NCI-H1694 (cell line): ENCODE data around the gene SPANXB1.
"Not testable (repeated sequence)": the region's sequence is repeated elsewhere in the genome, so short reads cannot be mapped to it uniquely, and the experiment has no call there.

Source experiments
- DNase-seq: peaks from one replicate; lab custom pipeline; 2025; lab: John Stamatoyannopoulos, UW

The SPANXB1 gene, protein sequence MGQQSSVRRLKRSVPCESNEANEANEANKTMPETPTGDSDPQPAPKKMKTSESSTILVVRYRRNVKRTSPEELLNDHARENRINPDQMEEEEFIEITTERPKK

GRCh38 chrX:141002568-141002967 is at the start of gene SPANXB1:
Gene SPANXB1 (plus strand): TSS chrX:141002594. CDS start chrX:141002694, 100 bp downstream.
- not testable (repeated sequence) for DNase-seq

GRCh38 chrX:140967036-140967435 is 35.4 kb upstream of the SPANXB1 start:
- DNase-seq: no peak

- no peak for DNase-seq
These were observed 31.1 kb upstream of the SPANXB1 start for GRCh38 chrX:140971099-140971795.

GRCh38 chrX:140975472-140975871 is 26.9 kb upstream of the SPANXB1 start:
- no peak for DNase-seq

DNA sequence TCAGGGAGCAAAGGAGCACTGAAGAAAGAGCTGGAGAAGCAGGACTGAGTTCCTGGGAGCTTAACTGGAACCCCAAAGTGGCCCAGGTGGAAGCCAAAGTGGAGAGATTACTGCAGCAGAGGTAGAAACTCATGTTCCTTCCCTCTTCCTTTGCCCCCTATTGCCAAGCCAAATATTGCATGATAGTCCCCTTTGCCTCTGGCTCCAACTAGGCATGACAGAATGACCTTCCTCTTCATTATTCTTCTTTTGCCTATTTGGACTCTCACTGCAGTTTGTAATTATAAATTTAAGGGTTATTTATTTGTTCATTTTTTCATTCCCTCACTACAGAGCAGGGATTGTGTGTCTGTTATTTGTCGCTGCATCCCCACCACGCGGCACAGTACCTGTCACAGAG is 22.1 kb upstream of the SPANXB1 start:
- DNase-seq: no peak

GRCh38 chrX:140983730-140984129 is 18.7 kb upstream of the SPANXB1 start:
- no peak for DNase-seq

DNA sequence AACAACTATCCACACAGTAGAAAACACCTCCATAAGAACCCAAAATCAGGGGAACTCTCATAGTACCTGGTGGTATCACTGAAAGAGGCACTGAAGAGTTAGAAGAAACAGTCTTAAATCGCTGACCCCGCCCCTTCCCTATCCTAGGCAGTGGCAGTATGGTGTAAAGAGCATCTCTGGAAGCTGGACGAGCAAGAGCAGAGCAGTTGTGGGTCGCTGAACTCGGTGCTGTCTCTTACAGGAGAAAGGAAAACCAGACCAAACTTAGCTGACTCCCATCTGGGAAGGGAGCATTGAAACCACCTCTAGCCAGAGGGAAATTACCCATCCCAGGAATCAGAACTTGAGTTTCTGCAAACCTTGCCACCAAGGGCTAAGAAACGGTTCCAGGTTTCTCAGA is 2.8 kb downstream of the SPANXB1 start:
- DNase-seq: not testable (repeated sequence)

DNA sequence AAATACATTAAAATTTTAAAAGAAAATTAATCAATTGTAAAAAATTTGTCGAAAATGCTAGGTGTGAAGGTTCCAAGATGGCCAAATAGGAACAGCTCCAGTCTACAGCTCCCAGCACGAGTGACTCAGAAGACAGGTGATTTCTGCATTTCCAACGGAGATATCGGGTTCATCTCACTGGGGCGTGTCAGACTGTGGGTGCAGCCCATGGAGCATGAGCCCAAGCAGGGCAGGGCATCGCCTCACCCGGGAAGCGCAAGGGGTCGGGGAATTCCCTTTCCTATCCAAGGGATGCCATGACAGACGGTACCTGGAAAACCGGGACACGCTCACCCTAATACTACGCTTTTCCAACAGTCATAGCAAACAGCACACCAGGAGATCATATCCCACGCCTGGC is 41.9 kb downstream of the SPANXB1 start:
- DNase-seq: not testable (repeated sequence)

- not testable (repeated sequence) for DNase-seq
These were observed 47.5 kb downstream of the SPANXB1 start for GRCh38 chrX:141049878-141050277.

DNA sequence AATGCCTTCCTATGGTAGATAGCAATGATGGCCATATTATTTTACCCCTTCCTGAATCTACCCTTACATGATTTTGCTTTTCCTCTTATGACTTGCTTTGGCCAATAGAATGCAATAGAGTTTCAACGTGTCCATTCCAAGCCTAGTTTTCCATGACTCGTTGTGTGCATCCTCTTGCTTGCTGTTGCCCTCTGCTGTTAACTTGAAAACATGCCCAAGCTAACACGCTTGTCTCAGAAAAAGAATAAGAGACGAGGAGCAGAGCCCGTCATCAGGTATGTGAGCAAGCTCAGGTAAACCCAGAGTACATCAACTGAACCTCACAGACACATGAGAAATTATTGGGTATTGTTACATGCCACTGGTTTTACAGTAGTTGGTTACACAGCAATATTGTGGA is 49.7 kb downstream of the SPANXB1 start:
- DNase-seq: not testable (repeated sequence)
